Stimulated activated effector memory CD8-positive, alpha-beta T cell treated with anti-CD3 and anti-CD28 coated beads, Interleukin-12 subunit alpha, Interleukin-12 subunit beta, amount 100 ng/mL, for 72 hours (primary cell): ENCODE measurements around the gene HMOX2.

Source experiments
- ATAC-seq: fragments of 150-1000 bp; cut with Tn5 transposase; 2 replicates; pipeline ENCODE4 v1.10.0; 2021
- DNase-seq, 2 donors: peaks; one replicate each; pipeline ENCODE4 v3.0.0; 2021 to 2022; ENCODE audit warnings: low spot score in 2 of 2
- H3K27ac Mint-ChIP-seq: one replicate; pipeline ENCODE4 v1.8.0; 2022; ENCODE audit warnings: mild to moderate bottlenecking, mixed read lengths
- H3K36me3 Mint-ChIP-seq: one replicate; pipeline ENCODE4 v1.8.0; 2022; ENCODE audit warnings: mild to moderate bottlenecking, mixed read lengths
- H3K4me1 Mint-ChIP-seq: one replicate; pipeline ENCODE4 v1.8.0; 2022; ENCODE audit warnings: mixed read lengths
- H3K4me3 Mint-ChIP-seq: one replicate; pipeline ENCODE4 v1.8.0; 2022; ENCODE audit warnings: mild to moderate bottlenecking, mixed read lengths
- H3K9me3 Mint-ChIP-seq: one replicate; pipeline ENCODE4 v1.8.0; 2022; ENCODE audit warnings: mixed read lengths

The HMOX2 gene

GRCh38 chr16:4486126-4486893 lies 10.1 kb downstream of the HMOX2 start:
- H3K36me3 Mint-ChIP-seq, result peaks cover 97% of the 10 kb centered on the region

DNA sequence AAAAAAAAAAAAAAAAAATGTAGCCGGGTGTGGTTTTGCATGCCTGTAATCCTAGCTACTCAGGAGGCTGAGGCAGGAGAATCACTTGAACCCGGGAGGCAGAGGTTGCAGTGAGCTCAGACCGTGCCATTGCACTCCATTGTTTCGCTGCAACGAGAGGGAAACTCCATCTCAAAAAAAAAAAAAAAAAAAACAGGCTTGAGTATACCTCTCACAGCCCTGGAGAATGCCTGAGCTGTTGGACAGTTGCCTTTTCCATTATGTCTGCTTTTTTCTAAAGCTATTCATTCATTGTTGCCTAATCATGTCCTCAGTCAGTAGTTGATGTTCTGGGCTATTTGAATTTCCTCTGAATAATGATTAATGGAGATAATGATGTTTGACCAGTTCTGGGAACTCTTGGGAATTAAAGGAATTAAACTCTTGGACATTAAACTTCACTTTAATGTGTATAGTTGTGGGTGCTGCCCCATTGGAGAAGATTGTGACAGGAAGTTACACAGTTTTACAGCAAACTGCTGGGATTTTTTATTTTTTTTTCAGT lies 11.8 kb downstream of the HMOX2 start:
- Mint-ChIP-seq H3K36me3 (peaks cover 97% of the 10 kb centered on the region), H3K4me1 (peaks cover 57% of the 10 kb centered on the region), H3K4me3 (peak overlapping the region; percentile 46), H3K9me3 (no peaks in the 10 kb centered on the region), H3K27ac (peak overlapping the region; percentile 92)
- ATAC-seq, result peak; percentile 58
- DNase-seq, result no peak

More at GRCh38 chr16:4486126-4486893, 10.1 kb downstream of the HMOX2 start:
- Mint-ChIP-seq H3K9me3 (no peaks in the 10 kb centered on the region), H3K4me1 (peaks cover 69% of the 10 kb centered on the region), H3K4me3 (no peak overlapping the region), H3K27ac (peak overlapping the region; percentile 89)
- ATAC-seq (no peak), DNase-seq (no peak)

- Mint-ChIP-seq H3K36me3 (peaks cover 97% of the 10 kb centered on the region), H3K4me3 (peak overlapping the region; percentile 46), H3K9me3 (no peaks in the 10 kb centered on the region), H3K4me1 (peaks cover 60% of the 10 kb centered on the region), H3K27ac (peak overlapping the region; percentile 92)
- ATAC-seq, result peak; percentile 82
- DNase-seq, result no peak
Measured at GRCh38 chr16:4488499-4488967, 12.3 kb downstream of the HMOX2 start.

- DNase-seq (no peak), ATAC-seq (no peak)
- H3K36me3 Mint-ChIP-seq, result peaks cover 93% of the 10 kb centered on the region
- no peaks in the 10 kb centered on the region for H3K9me3 Mint-ChIP-seq
- H3K4me3 Mint-ChIP-seq, result no peak overlapping the region
- H3K27ac Mint-ChIP-seq, result peak overlapping the region; percentile 92
- peaks cover 65% of the 10 kb centered on the region for H3K4me1 Mint-ChIP-seq
Measured at GRCh38 chr16:4489030-4489429, 12.8 kb downstream of the HMOX2 start.

DNA sequence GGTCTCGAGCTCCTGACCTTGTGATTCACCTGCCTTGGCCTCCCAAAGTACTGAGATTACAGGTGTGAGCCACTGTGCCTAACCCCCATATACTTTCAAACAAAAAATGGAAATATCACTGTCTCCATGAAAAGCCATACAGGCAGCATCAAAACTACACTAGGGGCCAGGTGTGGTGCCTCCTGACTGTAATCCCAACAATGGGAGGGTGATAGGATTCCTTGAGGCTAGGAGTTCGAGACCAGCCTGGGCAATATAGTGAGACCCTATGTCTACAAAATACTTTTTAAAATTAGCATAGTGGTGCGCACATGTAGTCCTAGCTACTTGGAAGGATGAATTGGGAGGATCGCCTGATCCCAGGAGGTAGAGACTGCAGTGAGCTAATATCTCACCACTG lies 15.7 kb downstream of the HMOX2 start:
- DNase-seq, result no peak
- Mint-ChIP-seq H3K9me3 (no peaks in the 10 kb centered on the region), H3K4me1 (peaks cover 65% of the 10 kb centered on the region), H3K36me3 (peaks cover 78% of the 10 kb centered on the region), H3K27ac (peak overlapping the region; percentile 92), H3K4me3 (no peak overlapping the region)
- no peak for ATAC-seq

GRCh38 chr16:4494746-4495490 lies 18.7 kb downstream of the HMOX2 start:
- H3K9me3 Mint-ChIP-seq, result no peaks in the 10 kb centered on the region
- H3K4me3 Mint-ChIP-seq, result no peak overlapping the region
- ATAC-seq (no peak), DNase-seq (no peak)
- H3K36me3 Mint-ChIP-seq, result peaks cover 66% of the 10 kb centered on the region
- peak overlapping the region; percentile 88 for H3K27ac Mint-ChIP-seq
- peaks cover 56% of the 10 kb centered on the region for H3K4me1 Mint-ChIP-seq

DNA sequence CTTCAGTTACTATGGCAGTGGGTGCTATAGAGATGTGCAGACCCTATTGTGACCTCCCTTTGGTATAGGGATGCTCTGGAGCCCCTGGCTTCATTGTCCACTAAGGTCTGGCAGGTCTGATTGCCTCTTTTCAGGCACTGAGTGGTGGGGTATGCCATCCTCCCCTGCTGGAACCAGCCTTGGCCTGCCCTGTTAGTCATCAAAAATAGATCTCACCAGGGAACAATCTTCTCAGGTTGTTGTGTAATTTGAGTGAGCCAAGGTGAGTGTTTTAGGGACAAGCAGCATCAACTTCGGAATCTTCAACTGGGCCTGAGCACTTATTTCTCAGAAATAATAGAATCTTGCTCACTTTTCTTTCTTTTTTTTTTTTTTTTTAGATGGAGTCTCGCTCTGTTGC lies 19.6 kb downstream of the HMOX2 start:
- H3K36me3 Mint-ChIP-seq, result peaks cover 58% of the 10 kb centered on the region
- H3K4me3 Mint-ChIP-seq, result no peak overlapping the region
- ATAC-seq, result no peak

GRCh38 chr16:4496305-4496704 lies 20.1 kb downstream of the HMOX2 start:
- ATAC-seq, result peak; percentile 78
- H3K4me3 Mint-ChIP-seq, result no peak overlapping the region
- H3K36me3 Mint-ChIP-seq, result peaks cover 52% of the 10 kb centered on the region
- H3K9me3 Mint-ChIP-seq, result no peaks in the 10 kb centered on the region
- no peak for DNase-seq
- H3K4me1 Mint-ChIP-seq, result peaks cover 60% of the 10 kb centered on the region
- H3K27ac Mint-ChIP-seq, result peak overlapping the region; percentile 88

More for the DNA sequence above, 19.6 kb downstream of the HMOX2 start:
- peaks cover 60% of the 10 kb centered on the region for H3K4me1 Mint-ChIP-seq
- H3K27ac Mint-ChIP-seq, result peak overlapping the region; percentile 88
- no peak for DNase-seq
- no peaks in the 10 kb centered on the region for H3K9me3 Mint-ChIP-seq

DNA sequence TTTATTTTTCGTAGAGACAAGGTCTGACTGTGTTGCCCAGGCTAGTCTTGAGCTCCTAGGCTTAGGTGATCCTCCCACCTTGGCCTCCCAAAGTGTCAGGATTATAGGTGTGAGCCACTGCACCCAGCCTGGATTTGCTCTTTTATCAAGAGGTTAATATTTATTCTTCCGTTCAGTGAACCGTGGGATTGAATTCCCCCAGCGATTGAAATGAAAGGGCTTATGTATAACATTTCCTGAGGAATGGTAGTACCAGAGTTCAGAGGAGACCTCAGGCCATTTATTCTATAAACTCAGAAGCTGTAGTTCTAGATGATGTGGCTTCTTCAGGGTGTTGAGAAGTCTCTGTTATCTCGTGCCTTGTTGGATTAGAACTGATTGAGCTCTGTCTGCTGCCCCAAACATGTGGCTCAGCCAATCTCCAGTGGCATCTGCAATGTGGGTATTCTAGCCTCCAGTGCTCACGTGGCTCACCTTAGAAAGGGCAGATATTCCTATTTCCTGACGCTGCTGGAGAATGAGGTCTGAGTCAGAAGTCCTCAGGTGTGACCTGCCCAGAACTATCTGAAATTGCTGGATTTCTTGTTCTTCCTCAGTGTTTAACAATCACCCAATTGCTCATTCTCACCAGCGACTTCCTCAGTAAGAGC lies 22.5 kb downstream of the HMOX2 start:
- H3K27ac Mint-ChIP-seq, result no peak overlapping the region
- peaks cover 31% of the 10 kb centered on the region for H3K36me3 Mint-ChIP-seq
- ATAC-seq (no peak), DNase-seq (no peak)
- no peaks in the 10 kb centered on the region for H3K9me3 Mint-ChIP-seq
- peaks cover 64% of the 10 kb centered on the region for H3K4me1 Mint-ChIP-seq
- H3K4me3 Mint-ChIP-seq, result no peak overlapping the region

DNA sequence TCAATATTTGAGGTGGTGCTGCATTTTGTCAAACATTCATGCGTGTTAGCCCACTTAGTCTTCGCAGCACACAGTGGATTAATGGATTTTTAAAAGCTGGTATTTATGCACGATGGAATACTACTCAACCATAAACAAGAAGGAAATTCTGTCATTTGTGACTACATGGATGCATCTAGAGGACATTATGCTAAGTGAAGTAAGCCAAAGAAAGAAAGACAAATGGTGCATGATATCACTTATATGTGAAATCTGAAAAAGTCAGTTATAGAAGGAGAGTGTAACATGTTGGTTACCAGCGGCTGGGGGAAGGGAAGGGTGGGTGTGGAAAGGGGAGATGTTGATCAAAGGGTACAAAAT lies 23.0 kb downstream of the HMOX2 start:
- H3K27ac Mint-ChIP-seq, result peak overlapping the region; percentile 65
- no peaks in the 10 kb centered on the region for H3K9me3 Mint-ChIP-seq
- H3K4me1 Mint-ChIP-seq, result peaks cover 63% of the 10 kb centered on the region
- no peak overlapping the region for H3K4me3 Mint-ChIP-seq
- no peak for ATAC-seq
- peaks cover 31% of the 10 kb centered on the region for H3K36me3 Mint-ChIP-seq
- no peak for DNase-seq

GRCh38 chr16:4500272-4500671 lies 24.1 kb downstream of the HMOX2 start:
- H3K36me3 Mint-ChIP-seq, result peaks cover 36% of the 10 kb centered on the region
- DNase-seq (no peak), ATAC-seq (peak; percentile 97)
- peak overlapping the region; percentile 65 for H3K27ac Mint-ChIP-seq
- no peak overlapping the region for H3K4me3 Mint-ChIP-seq
- H3K9me3 Mint-ChIP-seq, result no peaks in the 10 kb centered on the region
- peaks cover 64% of the 10 kb centered on the region for H3K4me1 Mint-ChIP-seq

DNA sequence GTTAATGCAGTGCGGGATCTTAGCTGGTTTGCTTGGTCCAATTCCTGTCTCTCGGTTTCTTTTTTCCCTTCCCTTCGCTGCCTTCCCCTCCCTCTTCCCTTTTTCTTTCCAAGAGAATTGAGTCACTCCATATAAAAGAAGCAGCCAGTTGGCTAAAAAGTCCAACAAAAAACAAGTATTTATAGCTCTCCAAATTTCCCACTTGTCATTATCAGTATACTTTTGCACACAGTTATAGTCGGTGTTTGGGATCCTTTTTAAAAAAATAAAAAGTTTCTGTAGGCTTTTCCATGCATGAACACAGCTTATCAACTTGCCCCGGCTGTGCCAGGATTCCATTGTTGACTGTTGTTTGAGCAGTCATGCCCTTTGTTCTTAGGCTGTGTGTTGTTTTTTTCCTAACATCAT lies 24.9 kb downstream of the HMOX2 start:
- H3K9me3 Mint-ChIP-seq, result no peaks in the 10 kb centered on the region
- H3K4me3 Mint-ChIP-seq, result no peak overlapping the region
- DNase-seq (no peak), ATAC-seq (no peak)
- H3K4me1 Mint-ChIP-seq, result peaks cover 64% of the 10 kb centered on the region
- peaks cover 39% of the 10 kb centered on the region for H3K36me3 Mint-ChIP-seq
- H3K27ac Mint-ChIP-seq, result peak overlapping the region; percentile 43

- Mint-ChIP-seq H3K4me3 (peak overlapping the region; percentile 66), H3K27ac (peak overlapping the region; percentile 91), H3K36me3 (peaks cover 58% of the 10 kb centered on the region), H3K9me3 (no peaks in the 10 kb centered on the region), H3K4me1 (peaks cover 57% of the 10 kb centered on the region)
- peak; percentile 33 to 75 for DNase-seq
- peak; percentile 91 for ATAC-seq
Measured at GRCh38 chr16:4505356-4506147, 29.4 kb downstream of the HMOX2 start.

DNA sequence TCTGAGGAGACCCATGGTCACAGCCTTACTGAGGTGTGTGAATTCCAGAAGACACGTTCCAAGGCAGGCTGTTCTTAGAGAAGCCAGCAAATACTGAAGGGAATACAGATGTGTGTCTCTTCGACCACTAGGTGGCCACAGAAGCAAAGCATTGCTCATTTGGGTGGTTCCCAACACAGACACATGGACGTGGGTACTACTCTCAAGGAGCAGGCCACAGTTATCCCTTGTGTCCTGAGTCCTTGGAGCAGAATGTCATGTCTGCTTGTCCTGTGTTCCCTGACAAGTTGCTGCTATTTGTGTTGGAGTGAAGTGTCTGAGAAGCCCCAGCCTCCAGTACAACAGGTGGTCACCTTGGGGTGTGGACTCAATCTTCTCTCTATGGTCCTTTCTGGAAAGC lies 30.3 kb downstream of the HMOX2 start:
- DNase-seq, result peak; percentile 25 to 68
- Mint-ChIP-seq H3K4me3 (peak overlapping the region; percentile 66), H3K36me3 (peaks cover 67% of the 10 kb centered on the region)

More for the DNA sequence above, 30.3 kb downstream of the HMOX2 start:
- H3K4me1 Mint-ChIP-seq, result peaks cover 56% of the 10 kb centered on the region
- peak; percentile 80 for ATAC-seq
- no peaks in the 10 kb centered on the region for H3K9me3 Mint-ChIP-seq
- peak overlapping the region; percentile 91 for H3K27ac Mint-ChIP-seq
